Smooth muscle cell (in vitro differentiated cells): Measurements from ENCODE around the gene ZNF532. TPM values are rescaled to one million over a fixed set of nuclear protein-coding genes. Genes with fewer than 3 reads are reported as not detected.

Experiments
- DNase-seq: peaks from one replicate; lab custom pipeline; 2025; ENCODE audit not compliant: unreplicated experiment; lab: John Stamatoyannopoulos, UW
- H2AFZ ChIP-seq: fragments of 200-600 bp; sonication (generic); 2 replicates; pipeline ENCODE4 v1.6.0; 2016; ENCODE audit warnings: antibody characterized with exemption, low read depth, mild to moderate bottlenecking
- H3F3A ChIP-seq: fragments of 200-600 bp; sonication (generic); 2 replicates; pipeline ENCODE4 v1.6.0; 2017; ENCODE audit warnings: antibody characterized with exemption, low read depth
- H3K27ac ChIP-seq: fragments of 200-600 bp; sonication (generic); 2 replicates; pipeline ENCODE4 v1.5.1; 2016; ENCODE audit warnings: low read depth, mild to moderate bottlenecking
- H3K27me3 ChIP-seq: fragments of 200-600 bp; sonication (generic); 2 replicates; pipeline ENCODE4 v1.6.1; 2016; ENCODE audit warnings: low read depth, mild to moderate bottlenecking
- H3K36me3 ChIP-seq: fragments of 200-600 bp; sonication (generic); 2 replicates; pipeline ENCODE4 v1.5.1; 2016; ENCODE audit warnings: low read depth
- H3K4me1 ChIP-seq: fragments of 200-600 bp; sonication (generic); 2 replicates; pipeline ENCODE4 v1.5.1; 2016; ENCODE audit warnings: low read depth
- H3K4me2 ChIP-seq: fragments of 200-600 bp; sonication (generic); 2 replicates; pipeline ENCODE4 v1.6.0; 2016; ENCODE audit warnings: mild to moderate bottlenecking
- H3K4me3 ChIP-seq: fragments of 200-600 bp; sonication (generic); 2 replicates; pipeline ENCODE4 v1.5.1; 2016; ENCODE audit warnings: mild to moderate bottlenecking
- H3K79me2 ChIP-seq: fragments of 200-600 bp; sonication (generic); 2 replicates; pipeline ENCODE4 v1.6.0; 2016; ENCODE audit warnings: low read depth, mild to moderate bottlenecking
- H3K9ac ChIP-seq: fragments of 200-600 bp; sonication (generic); 2 replicates; pipeline ENCODE4 v1.6.0; 2016; ENCODE audit warnings: low read depth
- H3K9me3 ChIP-seq: fragments of 200-600 bp; sonication (generic); replicated peaks from 2 replicates; pipeline ENCODE4 v1.5.1; 2016; ENCODE audit warnings: low read depth
- H4K20me1 ChIP-seq: fragments of 200-600 bp; sonication (generic); 2 replicates; pipeline ENCODE4 v1.6.0; 2016; ENCODE audit warnings: low read depth
- WGBS: methylation state at CpG from one replicate; pipeline ENCODE4 v1.1.7; 2016; ENCODE audit warnings: low lambda C conversion rate; 5-methylcytosine and 5-hydroxymethylcytosine counted together
- polyA plus RNA-seq: library from polyadenylated mRNA; unstranded; fragments of >200 nt; fragmentation: Nextera tagmentation; extraction: Ambion mirVana; gene quantifications from 2 replicates; pipeline ENCODE4 v1.2.1, GENCODE V29; 2016
- total RNA-seq: library from RNA; depleted of rRNA; stranded (reverse); fragments of >200 nt; gene quantifications from 2 replicates; pipeline ENCODE4 v1.2.3, GENCODE V29; 2014
- TF ChIP-seq, protein P1 (sequence below): fragments of 200-600 bp; sonication (generic); IDR thresholded peaks from 2 replicates; pipeline ENCODE4 v1.5.1; 2017; ENCODE audit warnings: borderline replicate concordance, mild to moderate bottlenecking, antibody characterized with exemption; ENCODE audit not compliant: insufficient read depth, poor library complexity, severe bottlenecking

Gene ZNF532
- total and polyA plus RNA-seq, 2 experiments from 2014 or later: 31.6 to 126 TPM

DNA sequence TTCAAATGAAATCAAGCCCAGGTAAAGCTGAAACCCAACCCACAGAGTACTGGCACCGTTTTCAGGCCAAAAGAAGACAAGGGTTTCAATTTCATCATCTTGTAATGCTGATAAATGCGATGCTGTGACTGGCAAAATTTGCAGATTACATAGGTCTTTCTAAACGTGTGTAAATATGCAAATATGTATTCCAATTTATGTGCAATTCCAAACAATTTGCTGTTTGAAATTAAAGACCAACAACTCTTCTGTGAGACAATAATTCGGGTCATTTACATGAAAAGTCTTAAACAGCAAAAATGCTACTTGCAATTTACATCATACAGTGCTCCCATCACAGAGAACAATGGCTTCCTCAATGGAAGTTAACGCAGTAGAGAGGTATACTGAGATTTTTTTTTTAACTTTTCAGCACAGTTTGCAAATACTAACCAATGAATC, 2.8 kb upstream of the ZNF532 start:
- Histone ChIP-seq H3K36me3 (no peaks in the 10 kb centered on the region), H2AFZ (peak overlapping the region; percentile 16), H3K27ac (peak overlapping the region; percentile 98), H4K20me1 (no peaks in the 10 kb centered on the region), H3K27me3 (no peaks in the 10 kb centered on the region), H3K4me3 (no peak overlapping the region), H3K4me1 (peaks cover 68% of the 10 kb centered on the region), H3F3A (peaks cover 10% of the 10 kb centered on the region), H3K9ac (peak overlapping the region; percentile 93), H3K79me2 (peaks cover 41% of the 10 kb centered on the region), H3K9me3 (no peaks in the 10 kb centered on the region), H3K4me2 (peak overlapping the region; percentile 94)
- DNase-seq: no peak
- WGBS: 27% methylated on average over 5 of the region's 5 CpGs
- TF ChIP-seq, protein P1, sequence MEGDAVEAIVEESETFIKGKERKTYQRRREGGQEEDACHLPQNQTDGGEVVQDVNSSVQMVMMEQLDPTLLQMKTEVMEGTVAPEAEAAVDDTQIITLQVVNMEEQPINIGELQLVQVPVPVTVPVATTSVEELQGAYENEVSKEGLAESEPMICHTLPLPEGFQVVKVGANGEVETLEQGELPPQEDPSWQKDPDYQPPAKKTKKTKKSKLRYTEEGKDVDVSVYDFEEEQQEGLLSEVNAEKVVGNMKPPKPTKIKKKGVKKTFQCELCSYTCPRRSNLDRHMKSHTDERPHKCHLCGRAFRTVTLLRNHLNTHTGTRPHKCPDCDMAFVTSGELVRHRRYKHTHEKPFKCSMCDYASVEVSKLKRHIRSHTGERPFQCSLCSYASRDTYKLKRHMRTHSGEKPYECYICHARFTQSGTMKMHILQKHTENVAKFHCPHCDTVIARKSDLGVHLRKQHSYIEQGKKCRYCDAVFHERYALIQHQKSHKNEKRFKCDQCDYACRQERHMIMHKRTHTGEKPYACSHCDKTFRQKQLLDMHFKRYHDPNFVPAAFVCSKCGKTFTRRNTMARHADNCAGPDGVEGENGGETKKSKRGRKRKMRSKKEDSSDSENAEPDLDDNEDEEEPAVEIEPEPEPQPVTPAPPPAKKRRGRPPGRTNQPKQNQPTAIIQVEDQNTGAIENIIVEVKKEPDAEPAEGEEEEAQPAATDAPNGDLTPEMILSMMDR: no peak

DNA sequence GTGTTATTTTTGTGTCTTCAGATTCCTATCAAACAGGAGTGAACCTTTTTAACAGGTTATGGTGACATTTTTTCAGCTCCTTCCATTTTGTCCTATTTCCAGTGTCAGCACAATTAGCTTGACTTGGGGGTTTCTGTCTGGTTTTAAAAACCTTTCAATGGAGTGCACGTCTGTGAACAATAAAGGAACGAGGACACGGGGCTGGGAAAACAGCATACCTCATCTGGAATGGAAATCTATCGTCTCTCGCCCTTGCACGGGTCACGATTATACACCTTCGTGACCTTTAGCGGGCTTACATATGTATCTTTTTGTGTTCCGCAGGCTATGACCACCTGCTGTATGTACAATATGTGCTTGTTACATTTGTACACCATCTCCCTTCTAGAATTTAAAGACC, 2.3 kb upstream of the ZNF532 start:
- H3K4me2 ChIP-seq: peak overlapping the region; percentile 94
- DNase-seq: no peak
- peaks cover 46% of the 10 kb centered on the region for H3K79me2 ChIP-seq
- peak overlapping the region; percentile 93 for H3K9ac ChIP-seq
- peak overlapping the region; percentile 54 for H3K4me3 ChIP-seq
- peak overlapping the region; percentile 98 for H3K27ac ChIP-seq
- TF ChIP-seq, protein P1: no peak
- H3K27me3 ChIP-seq: no peaks in the 10 kb centered on the region
- H3F3A ChIP-seq: peaks cover 12% of the 10 kb centered on the region
- no peaks in the 10 kb centered on the region for H4K20me1 ChIP-seq
- H3K36me3 ChIP-seq: no peaks in the 10 kb centered on the region
- H2AFZ ChIP-seq: peak overlapping the region; percentile 16
- WGBS: 32% methylated on average over 10 of the region's 10 CpGs
- H3K9me3 ChIP-seq: no peaks in the 10 kb centered on the region
- peaks cover 73% of the 10 kb centered on the region for H3K4me1 ChIP-seq

GRCh38 chr18:58862851-58863538, 1.7 kb upstream of the ZNF532 start:
- H3K27ac ChIP-seq: peak overlapping the region; percentile 98
- no peaks in the 10 kb centered on the region for H3K36me3 ChIP-seq
- no peaks in the 10 kb centered on the region for H3K9me3 ChIP-seq
- H3K9ac ChIP-seq: peak overlapping the region; percentile 93
- peak overlapping the region; percentile 94 for H3K4me2 ChIP-seq
- WGBS: 1% methylated on average over 40 of the region's 66 CpGs
- no peaks in the 10 kb centered on the region for H4K20me1 ChIP-seq
- no peaks in the 10 kb centered on the region for H3K27me3 ChIP-seq
- H3K79me2 ChIP-seq: peaks cover 52% of the 10 kb centered on the region
- H3K4me1 ChIP-seq: peaks cover 79% of the 10 kb centered on the region
- H2AFZ ChIP-seq: peak overlapping the region; percentile 90
- H3F3A ChIP-seq: peaks cover 12% of the 10 kb centered on the region
- TF ChIP-seq, protein P1: no peak
- DNase-seq: no peak
- H3K4me3 ChIP-seq: peak overlapping the region; percentile 54
